ENCODE data around the gene COL4A6.
"Not testable (repeated sequence)": the region's sequence is repeated elsewhere in the genome, so short reads cannot be mapped to it uniquely, and the experiment has no call there.

Gene COL4A6

GRCh38 chrX:108399418-108400165 lies 38.6 kb downstream of the COL4A6 start:
- DNase-seq (ENCODE audit: low read depth in 2 of 2), result no peak

- no peak for DNase-seq (ENCODE audit: low read depth in 2 of 2)
Observed at GRCh38 chrX:108397627-108398391, 40.4 kb downstream of the COL4A6 start.

DNA sequence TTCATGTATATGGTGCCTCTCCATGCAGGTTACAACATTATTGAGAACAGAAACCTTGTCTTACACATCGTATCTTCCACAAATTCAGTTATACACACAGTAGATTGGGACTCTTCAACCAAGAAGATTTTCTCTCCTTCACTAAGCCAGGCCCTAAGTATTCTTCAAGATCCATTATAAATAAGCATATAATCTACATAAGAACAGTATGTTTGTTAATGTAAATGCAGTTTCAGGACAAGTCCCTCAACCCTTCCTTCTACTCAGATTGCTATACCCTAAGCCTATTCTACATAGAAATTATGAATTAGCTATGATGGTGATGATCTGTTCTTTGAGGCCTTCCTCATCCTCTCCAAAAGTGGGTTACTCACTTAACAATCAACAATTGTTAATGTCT lies 41.2 kb downstream of the COL4A6 start:
- DNase-seq (ENCODE audit: low read depth in 2 of 2), result no peak

DNA sequence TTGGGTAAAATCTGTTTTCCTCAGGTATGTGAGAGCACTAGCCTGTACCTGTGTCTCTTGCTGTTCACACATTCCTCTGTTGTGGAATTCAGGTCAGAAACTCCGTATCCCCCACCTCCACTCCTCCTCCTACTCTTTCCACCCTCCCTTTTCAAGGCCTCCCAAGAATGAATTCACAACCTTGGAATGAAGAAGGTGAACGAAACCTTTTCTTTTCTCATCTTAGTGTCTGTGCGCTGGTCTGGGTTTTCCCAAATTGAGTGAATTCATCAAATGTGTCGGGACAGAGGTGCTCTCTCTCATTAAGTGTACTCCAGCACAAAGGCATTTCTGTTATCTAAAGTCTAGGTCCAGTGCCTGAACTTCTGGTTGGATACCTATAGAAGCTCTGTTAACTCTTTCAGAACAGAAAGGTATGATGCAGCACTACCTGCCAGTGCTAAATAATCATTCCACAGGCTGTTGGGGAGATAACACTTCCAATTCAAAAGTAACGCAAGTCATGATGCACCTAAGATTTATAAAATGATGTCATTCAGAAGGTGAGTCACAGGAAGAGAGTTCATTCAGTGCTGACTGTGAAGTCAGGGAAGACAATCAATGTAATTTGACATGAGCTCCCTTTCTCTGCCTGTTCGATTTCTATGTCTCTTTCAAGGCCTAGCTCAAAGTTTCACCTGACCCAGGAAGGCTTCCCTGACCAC lies 41.9 kb downstream of the COL4A6 start:
- DNase-seq (ENCODE audit: low read depth in 2 of 2), result no peak

GRCh38 chrX:108390976-108391717 lies 47.1 kb downstream of the COL4A6 start:
- DNase-seq (ENCODE audit: low read depth in 2 of 2), result not testable (repeated sequence)

DNA sequence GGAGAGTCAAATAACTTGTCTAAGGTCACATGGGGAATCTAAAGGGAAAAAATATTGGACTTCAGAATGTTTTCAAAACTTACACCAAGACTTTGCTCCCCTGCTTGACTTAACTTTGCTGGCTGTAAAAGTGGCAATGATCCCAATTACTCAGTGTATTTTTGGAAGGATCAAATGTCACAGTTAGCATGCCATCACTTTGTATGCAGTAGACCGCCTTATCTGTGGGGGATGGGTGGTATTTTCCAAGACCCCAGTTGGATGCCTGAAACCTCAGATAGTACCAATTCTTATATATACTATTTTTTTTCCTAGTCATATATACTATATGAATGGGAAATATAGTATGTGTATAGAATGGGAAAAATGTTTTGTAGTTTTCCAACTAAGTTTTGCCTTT lies 53.4 kb downstream of the COL4A6 start:
- DNase-seq (ENCODE audit: low read depth in 2 of 2), result no peak

- no peak for DNase-seq (ENCODE audit: low read depth in 2 of 2)
Observed at GRCh38 chrX:108380222-108380621, 58.0 kb downstream of the COL4A6 start.

GRCh38 chrX:108376821-108377220 lies 61.4 kb downstream of the COL4A6 start:
- DNase-seq (ENCODE audit: low read depth in 2 of 2), result not testable (repeated sequence)

- not testable (repeated sequence) for DNase-seq (ENCODE audit: low read depth in 2 of 2)
Observed at GRCh38 chrX:108375591-108375990, 62.6 kb downstream of the COL4A6 start.

GRCh38 chrX:108366644-108367406 lies 71.4 kb downstream of the COL4A6 start:
- no peak for DNase-seq (ENCODE audit: low read depth in 2 of 2)

DNA sequence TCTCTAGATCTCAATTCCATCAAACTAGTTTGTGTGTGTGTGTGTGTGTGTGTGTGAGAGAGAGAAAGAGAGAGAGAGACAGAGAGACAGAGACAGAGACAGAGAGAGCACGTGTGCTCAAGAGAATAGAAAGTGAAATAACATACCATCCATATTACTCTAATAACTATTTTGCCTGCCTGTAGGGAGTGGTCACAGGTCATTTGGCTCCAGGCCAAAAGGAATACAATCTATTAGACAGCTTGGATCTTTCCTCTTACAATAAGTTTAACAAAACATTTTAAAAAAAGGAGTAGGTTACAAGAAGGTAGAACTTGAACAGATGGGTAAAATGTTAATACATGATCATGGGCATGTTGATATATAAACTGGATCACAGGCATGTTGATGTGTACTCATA lies 76.2 kb downstream of the COL4A6 start:
- DNase-seq (ENCODE audit: low read depth in 2 of 2), result no peak

- no peak for DNase-seq (ENCODE audit: low read depth in 2 of 2)
Observed at GRCh38 chrX:108361316-108361715, 76.9 kb downstream of the COL4A6 start.

DNA sequence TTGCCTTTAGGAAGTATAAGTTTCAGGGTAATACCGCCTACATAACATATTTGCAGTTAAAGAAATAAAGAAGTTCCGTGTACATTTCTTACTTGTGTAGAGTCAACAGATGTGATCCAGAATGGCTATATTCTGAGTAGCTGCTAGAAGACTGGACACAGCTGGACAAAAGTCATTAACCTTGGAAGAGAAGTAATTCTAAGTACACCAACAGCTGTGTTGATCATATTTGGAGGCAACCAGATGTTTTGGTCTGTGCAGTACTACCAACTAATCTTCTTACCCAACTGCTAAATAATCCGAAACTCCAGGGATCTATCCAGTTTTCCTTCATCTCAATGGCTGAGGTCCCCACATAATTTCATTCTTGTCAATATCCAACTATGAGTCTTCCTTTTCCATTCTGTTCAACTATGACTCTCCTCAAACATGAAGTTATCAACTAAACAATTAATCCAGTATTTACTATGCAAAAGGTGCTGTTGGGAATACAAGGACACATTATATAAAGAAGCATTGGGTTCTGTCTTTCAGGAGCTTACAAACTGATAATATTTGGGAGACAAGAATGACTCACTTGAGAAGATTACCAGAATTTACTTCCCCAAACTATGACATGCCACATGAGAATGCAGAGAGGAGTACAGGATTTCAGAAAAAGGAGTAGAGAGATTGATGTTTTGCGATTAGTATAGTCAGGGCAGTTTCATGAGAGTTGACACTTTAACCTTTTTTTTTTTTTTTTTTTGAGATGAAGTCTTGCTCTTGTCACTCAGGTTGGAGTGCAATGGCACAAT lies 78.2 kb downstream of the COL4A6 start:
- DNase-seq (ENCODE audit: low read depth in 2 of 2), result no peak

GRCh38 chrX:108353452-108353851 lies 84.8 kb downstream of the COL4A6 start:
- no peak for DNase-seq (ENCODE audit: low read depth in 2 of 2)

DNA sequence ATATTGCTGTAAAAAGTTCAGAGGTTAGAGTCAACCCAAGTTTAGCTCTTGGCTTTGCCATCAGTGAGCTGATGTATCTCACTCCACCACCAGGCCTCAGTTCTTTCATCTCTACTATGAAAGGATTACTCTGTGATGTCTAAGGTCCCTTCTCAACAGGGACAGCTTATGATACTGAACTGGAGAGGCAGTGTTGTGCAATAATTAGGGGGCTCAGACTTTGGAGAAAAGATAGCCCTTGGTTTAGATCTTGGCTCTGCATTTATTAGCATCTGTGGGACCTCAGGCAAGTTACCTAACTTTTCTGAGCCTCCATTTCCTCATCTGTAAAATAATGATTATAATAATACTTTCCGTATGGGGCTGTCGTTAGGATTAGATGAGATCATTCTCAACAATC lies 89.0 kb downstream of the COL4A6 start:
- DNase-seq (ENCODE audit: low read depth in 2 of 2), result no peak

- DNase-seq (ENCODE audit: low read depth in 2 of 2), result no peak
Observed at GRCh38 chrX:108348525-108348924, 89.7 kb downstream of the COL4A6 start.

GRCh38 chrX:108347800-108348199 lies 90.4 kb downstream of the COL4A6 start:
- no peak for DNase-seq (ENCODE audit: low read depth in 2 of 2)

DNA sequence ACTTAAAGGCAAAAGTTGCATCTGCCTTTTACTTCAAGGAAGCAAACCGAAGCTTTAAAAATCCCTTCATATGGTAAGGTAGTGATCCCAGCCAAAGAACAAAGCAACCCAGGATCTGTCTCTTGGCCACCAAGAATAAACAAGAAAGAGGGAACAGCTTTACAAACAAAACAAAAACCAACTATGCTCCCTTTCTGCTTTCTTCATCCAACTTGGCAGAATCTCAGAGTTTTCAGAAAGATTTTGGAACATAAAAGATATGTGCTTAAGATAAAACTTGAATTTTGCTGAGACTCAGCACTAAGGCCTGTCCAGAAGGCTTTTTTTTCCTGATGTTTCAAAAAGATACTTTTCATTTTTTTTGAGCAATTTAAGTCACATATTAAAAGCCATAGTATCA lies 94.0 kb downstream of the COL4A6 start:
- no peak for DNase-seq (ENCODE audit: low read depth in 2 of 2)

GRCh38 chrX:108341947-108342346 lies 96.3 kb downstream of the COL4A6 start:
- DNase-seq (ENCODE audit: low read depth in 2 of 2), result no peak

DNA sequence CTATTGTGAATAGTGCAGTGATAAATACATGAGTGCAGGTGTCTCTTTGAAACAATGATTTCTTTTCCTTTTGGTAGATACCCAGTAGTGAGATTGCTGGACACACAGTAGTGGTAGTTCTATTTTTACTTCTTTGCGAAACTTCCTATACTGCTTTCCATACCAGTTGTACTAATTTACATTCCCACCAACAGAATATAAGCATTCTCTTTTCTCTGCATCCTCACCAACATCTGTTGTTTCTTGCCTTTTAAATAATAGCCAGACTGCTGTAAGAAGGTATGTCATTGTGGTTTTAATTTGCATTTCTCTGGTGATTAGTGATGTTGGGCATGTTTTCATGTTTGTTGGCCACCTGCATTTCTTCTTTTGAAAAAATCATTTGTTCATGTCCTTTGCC lies 105.9 kb downstream of the COL4A6 start:
- no peak for DNase-seq (ENCODE audit: low read depth in 2 of 2)
